Stromal cell of bone marrow (primary cell): ENCODE data around the gene DENND1B.
A peak's percentile ranks its signal among the peaks of the same experiment; 100 is the strongest.
"Not testable (repeated sequence)": the region's sequence is repeated elsewhere in the genome, so short reads cannot be mapped to it uniquely, and the experiment has no call there.

Experiments used
- DNase-seq: peaks from one replicate; pipeline ENCODE4 v3.0.0-alpha.2; 2012; ENCODE audit warnings: low read depth

The DENND1B gene

DNA sequence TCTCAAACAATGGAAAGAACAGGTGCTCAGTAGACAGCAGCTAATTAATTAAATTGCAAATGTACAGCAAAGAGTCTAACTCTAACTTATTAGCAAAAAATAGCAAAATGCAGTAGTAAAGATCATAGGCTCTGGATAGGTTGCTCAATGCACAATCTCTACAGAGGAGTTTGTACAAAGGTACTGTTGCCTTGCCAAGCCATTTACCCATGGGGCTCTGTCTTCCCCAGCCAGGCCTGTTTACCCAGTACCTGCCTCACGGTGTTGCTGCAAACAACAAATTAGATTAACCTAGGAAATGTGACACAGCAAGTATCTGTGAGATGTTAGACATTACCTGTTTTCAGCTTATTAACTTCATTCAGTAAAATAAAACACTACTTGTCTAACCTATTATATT, 222.0 kb downstream of the DENND1B start:
- no peak for DNase-seq

- DNase-seq: no peak
Measured at GRCh38 chr1:197546989-197547388, 228.3 kb downstream of the DENND1B start.

DNA sequence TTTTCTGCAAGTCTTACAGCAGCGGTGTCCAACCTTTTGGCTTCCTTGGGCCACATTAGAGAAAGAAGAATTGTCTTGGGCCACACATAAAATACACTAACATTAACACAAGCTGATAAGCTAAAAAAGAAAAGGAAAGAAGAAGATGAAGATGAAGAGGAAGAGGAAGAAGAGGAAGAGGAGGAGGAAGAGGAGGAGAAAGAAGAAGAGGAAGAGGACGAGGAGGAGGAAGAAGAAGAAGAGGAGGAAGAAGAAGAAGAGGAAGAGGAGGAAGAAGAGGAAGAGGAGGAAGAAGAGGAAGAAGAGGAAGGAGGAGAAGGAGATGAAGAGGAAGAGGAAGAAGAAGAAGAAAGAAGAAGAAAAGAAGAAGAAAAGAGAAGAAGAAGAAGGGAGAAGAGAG, 230.7 kb downstream of the DENND1B start:
- no peak for DNase-seq

DNA sequence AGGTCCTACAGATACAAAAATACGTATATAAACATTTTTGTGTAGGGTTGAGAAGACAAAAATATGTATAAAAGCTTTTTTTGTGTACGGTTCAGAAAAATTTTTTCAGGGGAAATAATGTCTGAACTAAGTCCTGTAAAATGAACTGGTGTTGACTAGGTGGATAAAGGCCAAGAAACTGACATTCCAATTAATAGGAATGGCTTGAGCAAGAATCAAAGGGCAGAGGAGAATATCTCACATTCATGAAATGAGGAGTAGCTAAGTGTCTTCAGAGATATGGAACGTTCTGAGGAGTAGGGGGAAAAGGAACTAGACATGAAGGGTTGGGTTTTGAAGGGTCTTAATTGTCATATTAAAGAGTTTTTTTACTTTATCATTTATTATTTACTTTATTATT, 231.2 kb downstream of the DENND1B start:
- no peak for DNase-seq

- DNase-seq: no peak
Measured at GRCh38 chr1:197541411-197541810, 233.9 kb downstream of the DENND1B start.

DNA sequence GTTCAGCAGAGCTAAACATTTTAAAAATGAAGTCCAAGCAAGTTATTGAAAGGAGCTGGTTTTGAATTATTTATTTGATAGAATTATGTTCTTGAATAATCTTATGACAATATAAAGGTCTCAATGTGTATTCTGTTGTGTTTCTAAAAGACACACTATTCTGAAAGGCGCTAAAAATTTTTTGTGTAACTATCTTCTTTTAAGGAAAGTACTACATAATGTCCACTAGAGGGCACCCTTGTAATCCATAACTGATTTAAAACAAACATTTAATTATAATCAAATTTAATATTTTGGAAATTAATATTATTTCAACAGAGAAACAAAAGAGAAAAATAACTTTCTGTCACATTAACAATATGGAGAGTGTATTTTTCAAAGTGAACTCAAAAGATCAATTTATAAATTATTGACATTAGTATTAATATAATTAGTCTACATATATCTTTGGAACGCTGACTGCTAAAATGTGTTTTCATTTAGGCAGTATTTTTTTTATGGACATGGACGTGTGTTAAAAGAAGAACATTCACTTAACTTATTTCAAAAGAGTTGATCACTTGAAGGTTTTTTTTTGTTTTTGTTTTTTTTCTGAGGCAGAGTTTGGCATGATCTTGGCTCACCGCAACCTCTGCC, 248.4 kb downstream of the DENND1B start:
- peak; percentile 9 for DNase-seq

GRCh38 chr1:197521118-197521739, 254.1 kb downstream of the DENND1B start:
- peak; percentile 25 for DNase-seq

DNA sequence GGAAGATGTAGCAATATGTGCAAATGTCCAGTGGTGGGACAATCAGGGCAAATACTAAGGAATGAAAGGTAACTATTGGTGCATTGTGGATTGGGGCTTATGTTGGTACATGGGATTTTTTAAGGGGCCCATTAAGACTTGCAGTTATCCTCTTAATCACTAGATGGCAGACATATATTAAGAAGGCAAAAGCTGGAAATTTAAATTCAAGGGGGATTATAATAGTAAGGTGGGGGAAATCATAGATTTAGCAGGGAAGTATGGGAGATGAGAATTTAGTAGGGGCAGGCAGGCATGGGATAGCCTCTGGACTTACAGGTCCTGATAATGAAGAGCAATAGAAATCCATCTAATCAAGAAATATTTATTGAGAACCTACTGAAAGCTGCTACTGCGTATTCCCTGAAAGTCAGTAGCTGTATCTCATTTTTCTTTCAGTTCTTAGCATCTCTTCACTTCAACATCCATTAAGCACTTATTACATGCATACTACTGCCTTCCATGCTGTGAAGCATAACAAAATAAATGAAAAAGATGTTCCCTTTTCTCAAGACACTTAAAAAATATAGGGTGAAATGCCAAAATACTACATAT, 255.4 kb downstream of the DENND1B start:
- peak; percentile 3 for DNase-seq

- no peak for DNase-seq
Measured at GRCh38 chr1:197515421-197515820, 259.9 kb downstream of the DENND1B start.

DNA sequence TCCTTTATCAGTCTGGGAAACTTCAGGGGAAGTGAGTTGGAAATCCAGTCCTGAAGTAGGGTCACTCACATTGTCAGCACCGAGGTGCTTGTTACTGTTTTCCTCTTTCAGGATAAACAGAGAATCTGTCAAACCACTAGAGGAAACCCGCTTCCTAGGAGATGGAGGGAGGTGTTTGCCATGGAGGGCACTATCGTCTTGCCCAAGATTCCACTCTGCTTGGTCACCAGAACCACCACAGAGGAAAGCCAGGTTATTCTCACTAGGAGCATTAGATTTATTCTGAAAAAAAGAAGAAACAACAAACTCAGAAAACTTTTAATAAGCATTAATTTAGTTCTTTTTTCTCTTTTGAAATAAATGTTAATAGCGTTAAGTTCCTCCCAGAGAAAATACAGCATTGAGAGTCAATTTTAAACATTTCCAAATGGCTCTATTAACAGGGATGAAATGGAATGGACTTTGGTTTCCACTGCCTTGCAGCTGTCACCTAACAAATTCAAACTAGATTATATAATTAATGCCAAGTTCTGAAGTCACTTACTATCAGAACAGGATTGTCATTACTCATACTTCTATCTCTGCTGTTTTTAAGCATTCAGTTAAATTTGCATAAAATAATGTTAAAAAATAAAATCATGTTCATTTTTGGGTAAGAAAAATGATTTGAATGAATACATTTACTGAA, 264.4 kb downstream of the DENND1B start:
- no peak for DNase-seq

DNA sequence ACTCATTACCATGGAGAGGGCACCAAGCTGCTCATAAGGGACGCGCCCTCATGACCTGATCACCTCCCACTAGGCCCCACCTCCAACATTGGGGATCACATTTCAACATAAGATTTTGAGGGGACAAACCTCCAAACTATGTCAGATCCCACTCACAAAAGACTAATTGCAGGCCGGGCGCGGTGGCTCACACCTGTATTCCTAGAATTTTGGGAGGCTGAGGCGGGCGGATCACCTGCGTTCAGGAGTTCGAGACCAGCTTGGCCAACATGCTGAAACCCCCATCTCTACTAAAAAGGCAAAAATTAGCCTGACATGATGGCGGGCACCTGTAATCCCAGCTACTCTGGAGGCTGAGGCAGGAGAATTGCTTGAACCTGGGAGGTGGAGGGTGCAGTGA, 278.6 kb downstream of the DENND1B start:
- DNase-seq: no peak

- DNase-seq: not testable (repeated sequence)
Measured at GRCh38 chr1:197491505-197491904, 283.8 kb downstream of the DENND1B start.

GRCh38 chr1:197486946-197487345, 288.3 kb downstream of the DENND1B start:
- DNase-seq: no peak

GRCh38 chr1:197485790-197486189, 289.5 kb downstream of the DENND1B start:
- no peak for DNase-seq

DNA sequence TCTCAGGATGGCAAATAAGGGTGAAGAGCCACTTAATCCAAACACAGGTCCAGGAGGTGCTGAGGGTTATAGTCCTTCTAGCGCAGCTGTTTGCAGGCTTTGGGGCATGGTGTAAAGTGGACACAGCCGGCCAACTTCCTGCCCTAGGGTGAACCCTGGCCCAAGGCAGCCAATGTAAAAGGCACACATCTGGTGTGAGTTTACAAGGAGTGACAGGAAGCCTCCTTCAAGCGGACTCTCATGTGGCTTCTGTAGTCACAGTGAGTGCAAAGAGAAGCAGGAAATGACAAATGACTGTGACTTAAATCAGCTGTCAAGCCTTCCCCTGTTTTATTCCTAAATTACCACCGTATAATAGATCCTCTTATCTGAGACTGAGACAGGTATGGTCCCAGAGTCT, 294.2 kb downstream of the DENND1B start:
- DNase-seq: no peak

GRCh38 chr1:197480446-197480845, 294.8 kb downstream of the DENND1B start:
- DNase-seq: no peak

GRCh38 chr1:197472141-197472540, 303.1 kb downstream of the DENND1B start:
- no peak for DNase-seq

DNA sequence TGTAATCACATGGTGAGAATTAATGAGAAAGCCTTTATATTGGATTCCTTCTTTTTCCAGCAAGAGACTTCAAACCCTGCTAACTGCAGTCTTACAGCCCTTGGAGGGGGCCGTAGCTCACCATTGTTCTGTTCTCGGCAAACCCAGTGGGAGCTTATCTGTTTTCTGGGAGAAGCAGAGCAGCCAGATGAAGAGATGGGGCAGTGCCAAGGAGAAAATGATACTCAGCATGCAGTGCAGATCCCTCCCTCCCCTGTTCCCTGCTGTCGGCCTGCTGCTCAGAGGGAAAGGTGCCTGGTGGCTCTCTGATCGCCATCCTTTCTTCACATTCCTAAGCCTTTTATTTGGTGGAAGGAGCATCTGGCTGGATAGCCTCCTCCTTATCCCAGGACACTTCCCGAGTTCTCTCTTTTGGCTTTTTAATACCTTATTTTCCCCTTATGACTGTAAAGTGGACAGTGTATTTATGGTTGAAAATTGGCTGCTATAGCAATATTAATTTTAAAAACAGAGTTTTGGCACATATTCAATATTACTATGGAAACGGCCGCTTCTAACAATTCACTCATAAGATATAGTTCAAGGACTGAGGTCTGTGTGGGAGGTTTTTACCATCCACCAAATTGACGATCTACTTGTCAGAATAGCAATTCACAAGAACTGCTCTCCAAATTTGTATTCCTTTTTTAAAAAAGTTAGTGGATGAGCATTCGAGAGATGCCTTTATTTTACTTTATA, 303.9 kb downstream of the DENND1B start:
- no peak for DNase-seq

DNA sequence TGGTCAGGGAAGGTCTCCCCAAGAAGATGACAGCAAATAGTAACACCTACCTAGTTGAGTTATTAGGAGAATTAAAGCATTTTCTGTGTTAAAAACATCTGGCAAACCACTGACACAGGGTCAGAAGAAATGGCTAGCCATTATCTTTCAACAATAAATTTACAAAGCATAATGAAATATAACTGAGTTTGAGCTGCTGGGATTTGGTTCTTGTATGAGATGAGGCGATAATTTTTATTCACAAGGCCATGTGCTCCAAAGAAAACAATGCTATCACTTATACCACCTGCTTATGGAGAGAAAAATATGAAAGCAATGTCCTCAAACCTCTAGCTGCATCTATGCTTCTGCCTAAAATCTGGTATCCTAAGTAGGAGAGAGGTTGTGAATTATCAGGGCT, 304.9 kb downstream of the DENND1B start:
- DNase-seq: no peak

- no peak for DNase-seq
Measured at GRCh38 chr1:197469620-197470210, 305.6 kb downstream of the DENND1B start.

DNA sequence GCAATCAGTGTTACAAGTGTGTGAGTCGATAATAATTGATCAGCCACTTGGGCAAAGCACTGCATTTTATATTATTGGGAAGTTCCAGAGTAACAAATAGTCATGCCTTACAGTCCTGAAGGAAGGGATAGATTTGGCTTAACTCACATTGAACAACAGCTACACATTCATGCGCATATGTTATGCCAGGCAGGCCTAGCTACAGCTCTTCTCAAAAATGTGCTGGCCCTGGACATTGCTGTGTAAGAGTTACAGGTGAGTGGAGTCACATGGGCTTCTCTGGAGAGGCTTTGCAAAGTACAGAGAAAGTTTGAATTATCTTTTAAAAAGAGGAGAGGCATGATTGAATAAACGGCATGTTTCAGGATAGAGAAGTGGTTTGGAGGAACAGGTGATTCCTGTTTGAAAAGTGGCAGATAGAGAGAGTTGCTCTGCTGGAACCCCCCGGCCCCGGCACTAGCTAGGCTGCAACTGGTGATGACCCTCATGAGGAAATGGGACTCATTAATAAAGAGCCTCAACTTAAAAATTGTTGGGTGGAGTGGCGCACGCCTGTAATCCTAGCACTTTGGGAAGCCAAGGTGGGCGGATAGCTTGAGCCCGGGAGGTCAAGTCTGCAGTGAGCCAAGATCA, 306.6 kb downstream of the DENND1B start:
- DNase-seq: no peak

DNA sequence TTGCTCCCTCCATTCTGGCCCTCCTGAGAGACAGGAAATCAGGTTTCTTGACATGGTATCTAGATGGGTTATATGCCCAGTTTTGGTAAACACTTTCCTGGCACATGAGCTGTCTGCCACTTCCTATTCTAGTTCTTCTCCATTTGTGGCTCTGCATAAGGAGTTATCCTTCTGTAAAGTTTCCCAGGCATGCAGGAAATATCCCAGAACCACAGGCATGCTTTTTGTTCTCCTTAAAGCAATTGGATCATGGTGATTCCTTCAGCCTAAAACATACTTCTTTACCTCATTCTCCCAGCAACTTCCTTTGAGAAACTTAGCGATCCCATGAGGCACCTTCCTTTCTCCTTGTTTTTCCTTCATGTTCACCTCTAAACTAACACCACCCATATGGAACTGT, 307.4 kb downstream of the DENND1B start:
- DNase-seq: peak; percentile 26
